H1 (cell line): Measurements from ENCODE around the gene ADNP. TPM values are rescaled to one million over a fixed set of nuclear protein-coding genes. Genes with fewer than 3 reads are reported as not detected.
A peak's percentile ranks its signal among the peaks of the same experiment; 100 is the strongest.

Experiments used
- CTCF ChIA-PET: fragments of 300-600 bp; sonication (Branson Sonifier 250); formaldehyde crosslinking; loops from one replicate; lab custom pipeline; 2021; ENCODE audit not compliant: partially characterized antibody; lab: Charles Lee
- POLR2A ChIA-PET: fragments of 300-600 bp; sonication (Branson Sonifier 250); formaldehyde crosslinking; loops from one replicate; lab custom pipeline; 2021; ENCODE audit warnings: inconsistent platforms; ENCODE audit not compliant: partially characterized antibody; lab: Charles Lee
- DNase-seq, 2 experiments: peaks; one replicate each; pipeline versions ENCODE4 v3.0.0 to v3.0.0-alpha.2; 2010 to 2022; ENCODE audit warnings: low spot score in 2 of 2, low read depth in 1 of 2, mixed read lengths in 1 of 2
- FAIRE-seq: peaks from 2 replicates; lab custom pipeline; 2011; peaks lifted over from hg19 to GRCh38; lab: Jason Lieb, UNC
- H2AFZ ChIP-seq: 2 replicates; pipeline ENCODE4 v1.8.1; 2012; ENCODE audit warnings: low read length, inconsistent platforms
- H2AK5ac ChIP-seq: 2 replicates; pipeline ENCODE4 v1.6.1; 2013; ENCODE audit warnings: low read depth, low read length
- H2BK120ac ChIP-seq: replicated peaks from 2 replicates; pipeline ENCODE3; 2013; ENCODE audit warnings: low read depth, low read length, inconsistent platforms
- H2BK12ac ChIP-seq: 2 replicates; pipeline ENCODE4 v1.6.1; 2013; ENCODE audit warnings: low read depth, low read length
- H2BK15ac ChIP-seq: 2 replicates; pipeline ENCODE4 v1.6.1; 2013; ENCODE audit warnings: low read length
- H2BK20ac ChIP-seq: 2 replicates; pipeline ENCODE4 v1.6.1; 2013; ENCODE audit warnings: low read length
- H2BK5ac ChIP-seq: 2 replicates; pipeline ENCODE4 v1.6.1; 2013; ENCODE audit warnings: low read depth, low read length
- H3K14ac ChIP-seq: 2 replicates; pipeline ENCODE4 v1.6.1; 2013; ENCODE audit warnings: inconsistent platforms; ENCODE audit not compliant: insufficient read length
- H3K18ac ChIP-seq: 2 replicates; pipeline ENCODE4 v1.6.1; 2013; ENCODE audit warnings: low read length; ENCODE audit errors: extremely low read depth
- H3K23ac ChIP-seq: 2 replicates; pipeline ENCODE4 v1.6.1; 2013; ENCODE audit warnings: inconsistent platforms; ENCODE audit not compliant: insufficient read length
- H3K23me2 ChIP-seq: 2 replicates; pipeline ENCODE4 v1.6.1; 2013; ENCODE audit warnings: low read depth, low read length
- H3K27ac ChIP-seq: 2 replicates; pipeline ENCODE4 v1.6.1; 2011; ENCODE audit warnings: low read depth, low read length, inconsistent platforms
- H3K27me3 ChIP-seq, 4 experiments: replicated peaks in 1 of 4; 1 replicate in 1 of 4; 2 replicates in 3 of 4; pipeline versions ENCODE4 v1.6.1 to v1.8.1; 2011 to 2013; ENCODE audit warnings: low read length in 3 of 4, mild to moderate bottlenecking in 3 of 4, inconsistent platforms in 2 of 4, mixed read lengths in 2 of 4, moderate library complexity in 1 of 4; ENCODE audit not compliant: control insufficient read depth in 3 of 4, insufficient read depth in 3 of 4; ENCODE audit errors: extremely low read depth in 1 of 4
- H3K36me3 ChIP-seq, 4 experiments: 2 replicates each; pipeline versions ENCODE4 v1.6.1 to v1.8.1; 2011 to 2013; ENCODE audit warnings: mild to moderate bottlenecking in 4 of 4, low read length in 3 of 4, moderate library complexity in 2 of 4, control low read depth in 1 of 4, inconsistent platforms in 1 of 4; ENCODE audit not compliant: insufficient read depth in 4 of 4, control insufficient read depth in 2 of 4
- H3K4ac ChIP-seq: replicated peaks from 2 replicates; pipeline ENCODE3; 2013; ENCODE audit warnings: low read length, low read depth, mixed read lengths, inconsistent platforms; ENCODE audit not compliant: insufficient read length
- H3K4me1 ChIP-seq, 4 experiments: replicated peaks in 1 of 4; 1 replicate in 1 of 4; 2 replicates in 3 of 4; pipeline versions ENCODE4 v1.6.1 to v1.8.1; 2011 to 2013; ENCODE audit warnings: low read length in 3 of 4, inconsistent platforms in 2 of 4, mixed read lengths in 1 of 4; ENCODE audit not compliant: insufficient read depth in 4 of 4, control insufficient read depth in 3 of 4
- H3K4me2 ChIP-seq, 2 experiments: 2 replicates each; pipeline versions ENCODE4 v1.6.1 to v1.8.1; 2011 to 2013; ENCODE audit warnings: low read depth in 2 of 2, low read length in 2 of 2, control low read depth in 1 of 2, inconsistent platforms in 1 of 2, mild to moderate bottlenecking in 1 of 2; ENCODE audit not compliant: insufficient read depth in 1 of 2
- H3K4me3 ChIP-seq, 4 experiments: fragments of 200-600, 300-600 bp in 1 of 4; sonication (generic), shearing (Covaris generic), sonication (Bioruptor Twin) in 1 of 4; 2 replicates each; pipeline versions ENCODE4 v1.5.1 to v1.8.1; 2011 to 2016; ENCODE audit warnings: low read length in 4 of 4, low read depth in 3 of 4, control low read depth in 2 of 4, inconsistent platforms in 2 of 4, mild to moderate bottlenecking in 2 of 4, mixed read lengths in 1 of 4, moderate library complexity in 1 of 4; ENCODE audit not compliant: insufficient read depth in 2 of 4; ENCODE audit errors: extremely low read depth in 1 of 4
- H3K56ac ChIP-seq: replicated peaks from 2 replicates; pipeline ENCODE3; 2013; ENCODE audit warnings: low read depth, mild to moderate bottlenecking, mixed read lengths, low read length, inconsistent platforms; ENCODE audit not compliant: insufficient read length
- H3K79me1 ChIP-seq: 2 replicates; pipeline ENCODE4 v1.6.1; 2013; ENCODE audit warnings: low read depth, low read length, control low read depth
- H3K79me2 ChIP-seq, 2 experiments: 2 replicates each; pipeline versions ENCODE4 v1.6.1 to v1.8.1; 2012 to 2013; ENCODE audit warnings: low read length in 2 of 2, mild to moderate bottlenecking in 2 of 2, inconsistent platforms in 1 of 2; ENCODE audit not compliant: insufficient read depth in 2 of 2, control insufficient read depth in 1 of 2
- H3K9ac ChIP-seq, 4 experiments: replicated peaks in 1 of 4; 1 replicate in 1 of 4; 2 replicates in 3 of 4; pipeline versions ENCODE4 v1.6.1 to v1.8.1; 2011 to 2013; ENCODE audit warnings: low read depth in 3 of 4, low read length in 3 of 4, control low read depth in 2 of 4, mild to moderate bottlenecking in 2 of 4, moderate library complexity in 2 of 4, inconsistent platforms in 1 of 4; ENCODE audit errors: extremely low read depth in 1 of 4
- H3K9me3 ChIP-seq, 2 experiments: 2 replicates each; pipeline versions ENCODE4 v1.6.1 to v1.8.1; 2012 to 2013; ENCODE audit warnings: mild to moderate bottlenecking in 2 of 2, moderate library complexity in 2 of 2, control low read depth in 1 of 2, inconsistent platforms in 1 of 2, low read depth in 1 of 2, low read length in 1 of 2, mixed read lengths in 1 of 2; ENCODE audit not compliant: insufficient read depth in 2 of 2
- H4K20me1 ChIP-seq, 2 experiments: replicated peaks in 1 of 2; 2 replicates each; pipeline versions ENCODE3 to v1.8.1; 2011 to 2013; ENCODE audit warnings: inconsistent platforms in 2 of 2, low read length in 2 of 2, mild to moderate bottlenecking in 1 of 2; ENCODE audit not compliant: insufficient read depth in 2 of 2, control insufficient read depth in 1 of 2
- H4K5ac ChIP-seq: 2 replicates; pipeline ENCODE4 v1.6.1; 2013; ENCODE audit warnings: low read length, low read depth, mixed read lengths, inconsistent platforms; ENCODE audit not compliant: insufficient read length
- H4K8ac ChIP-seq: 2 replicates; pipeline ENCODE4 v1.8.0; 2013; ENCODE audit warnings: mild to moderate bottlenecking, moderate library complexity, low read length, inconsistent platforms; ENCODE audit not compliant: insufficient read depth; ENCODE audit errors: extremely low read depth
- H4K91ac ChIP-seq: replicated peaks from 2 replicates; pipeline ENCODE3; 2013; ENCODE audit warnings: low read length, mixed read lengths, inconsistent platforms; ENCODE audit not compliant: insufficient read length
- ATF3 ChIP-seq: IDR thresholded peaks from 2 replicates; pipeline ENCODE4 v1.6.1; 2011; ENCODE audit warnings: low read depth, mild to moderate bottlenecking, low read length; ENCODE audit not compliant: insufficient read depth
- CEBPB ChIP-seq: IDR thresholded peaks from 2 replicates; pipeline ENCODE4 v1.6.1; 2012; ENCODE audit warnings: low read depth, low read length
- FOSL1 ChIP-seq: IDR thresholded peaks from 2 replicates; pipeline ENCODE4 v1.6.1; 2011; ENCODE audit warnings: mild to moderate bottlenecking, low read depth, low read length, moderate library complexity; ENCODE audit not compliant: insufficient read depth
- GABPA ChIP-seq: IDR thresholded peaks from 2 replicates; pipeline ENCODE4 v1.6.1; 2011; ENCODE audit warnings: mild to moderate bottlenecking, low read length, moderate library complexity, borderline replicate concordance; ENCODE audit not compliant: insufficient read depth
- MAFK ChIP-seq: IDR thresholded peaks from 2 replicates; pipeline ENCODE4 v1.6.1; 2012; ENCODE audit warnings: low read depth, mild to moderate bottlenecking, improper control_type of control experiment, low read length
- NANOG ChIP-seq: IDR thresholded peaks from 2 replicates; pipeline ENCODE4 v1.6.1; 2011; ENCODE audit warnings: low read length, low read depth, mild to moderate bottlenecking, inconsistent platforms; ENCODE audit not compliant: insufficient read depth, poor library complexity, severe bottlenecking
- RFX5 ChIP-seq: IDR thresholded peaks from 2 replicates; pipeline ENCODE4 v1.6.1; 2011; ENCODE audit warnings: low read depth, low read length, improper control_type of control experiment, borderline replicate concordance
- SUZ12 ChIP-seq: fragments of 200-600 bp; sonication (generic); IDR thresholded peaks from 2 replicates; pipeline ENCODE4 v1.6.1; 2012; ENCODE audit warnings: mild to moderate bottlenecking, inconsistent platforms, low read length, moderate library complexity, mixed read lengths
- WGBS, 2 experiments: shearing (Covaris generic) in 1 of 2; methylation state at CpG; one replicate each; pipeline versions ENCODE4 v1.1.6 to v1.1.7; 2013 to 2015; ENCODE audit warnings: low lambda C conversion rate in 2 of 2, mixed read lengths in 2 of 2, inconsistent platforms in 1 of 2, low coverage in 1 of 2, missing lambda C conversion rate in 1 of 2; ENCODE audit not compliant: insufficient replicate concordance in 2 of 2, insufficient coverage in 1 of 2, insufficient read length in 1 of 2; ENCODE audit errors: extremely low coverage in 1 of 2, missing lambda C conversion rate in 1 of 2; 5-methylcytosine and 5-hydroxymethylcytosine counted together
- polyA plus RNA-seq, 7 experiments: library from polyadenylated mRNA; depleted of rRNA in 3 of 7; stranded (reverse) in 5 of 7; unstranded in 2 of 7; fragments of >200 nt in 5 of 7; fragments of 200-250 nt in 2 of 7; gene quantifications; 1 replicate in 5 of 7; 2 replicates in 1 of 7; 4 replicates in 1 of 7; pipeline versions ENCODE4 v1.2.1 to v1.2.3, GENCODE V29; 2011 to 2013; ENCODE audit warnings: missing spikeins in 2 of 7, mixed read lengths in 2 of 7
- total RNA-seq: library from RNA; stranded (reverse); fragmentation: NEBNext Ultra II Directional; extraction: Animal tissue kit (Norgen Biotek cat#: 25700); gene quantifications from 2 replicates; pipeline ENCODE4 v1.2.1, GENCODE V29; 2021

The ADNP gene
- total and polyA plus RNA-seq, 2 of the 8 experiments (the other 6 are each of a cell fraction or from before 2014, with no cell fraction given), result 31.6 to 123 TPM

GRCh38 chr20:50848846-50849673 is 82.2 kb downstream of the ADNP start:
- Histone ChIP-seq H3K36me3 (no peaks in the 10 kb centered on the region; a peak in 1 of 8 replicates), H2BK5ac (no peak overlapping the region), H3K9me3 (no peaks in the 10 kb centered on the region), H2BK120ac (peak overlapping the region; percentile 60), H2BK15ac (peak overlapping the region; percentile 88; the same call in 1 of the 2 replicates), H3K14ac (no peak overlapping the region), H4K8ac (no peak overlapping the region; the same call in none of the 2 replicates), H3K56ac (no peak overlapping the region), H3K18ac (peak overlapping the region; percentile 71), H4K91ac (peak overlapping the region; percentile 42), H3K79me1 (no peaks in the 10 kb centered on the region), H3K27ac (no peak overlapping the region), H2BK20ac (no peak overlapping the region), H4K5ac (no peak overlapping the region), H2AK5ac (no peak overlapping the region), H3K9ac (no peak overlapping the region), H3K23ac (no peak overlapping the region), H3K4me3 (no peak overlapping the region), H3K23me2 (no peaks in the 10 kb centered on the region; the same call in 1 of the 2 replicates), H4K20me1 (peaks cover 0 to 2% of the 10 kb centered on the region in 2 experiments), H2BK12ac (no peak overlapping the region), H3K4me2 (no peak overlapping the region), H3K4ac (no peak overlapping the region), H3K79me2 (no peaks in the 10 kb centered on the region), H3K4me1 (peaks cover 2 to 19% (median 14%) of the 10 kb centered on the region in 4 experiments), H3K27me3 (no peaks in the 10 kb centered on the region), H2AFZ (no peak overlapping the region)
- no peak for FAIRE-seq
- 86% methylated on average over 18 of the region's 18 CpGs; no CpG with 5 or more reads in 1 of the 2 experiments for WGBS, 2 experiments
- CTCF ChIA-PET, result interaction anchor here (0.8 to 2.7 kb wide), 8 partner anchors 10 to 54 kb away, joined by 3 to 15 read pairs (median 4); partner anchors contain the start of gene BCAS4
- POLR2A ChIA-PET, result interaction anchor here (0.6 to 2.9 kb wide), 6 partner anchors 17 to 310 kb away, joined by 3 to 9 read pairs (median 4); partner anchors contain the start of genes ADNP, DPM1 and MOCS3
- no peak for DNase-seq
- TF ChIP-seq RFX5 (no peak), SUZ12 (no peak), NANOG (no peak), FOSL1 (no peak), GABPA (no peak), CEBPB (no peak), MAFK (no peak), ATF3 (no peak)
